COLO829 (cell line): ENCODE results near the gene FKBP1A.
A peak's percentile ranks its signal among the peaks of the same experiment; 100 is the strongest.

Experiments
- DNase-seq: peaks from one replicate; pipeline ENCODE4 v3.0.0; 2012; ENCODE audit warnings: low spot score

The FKBP1A gene

DNA sequence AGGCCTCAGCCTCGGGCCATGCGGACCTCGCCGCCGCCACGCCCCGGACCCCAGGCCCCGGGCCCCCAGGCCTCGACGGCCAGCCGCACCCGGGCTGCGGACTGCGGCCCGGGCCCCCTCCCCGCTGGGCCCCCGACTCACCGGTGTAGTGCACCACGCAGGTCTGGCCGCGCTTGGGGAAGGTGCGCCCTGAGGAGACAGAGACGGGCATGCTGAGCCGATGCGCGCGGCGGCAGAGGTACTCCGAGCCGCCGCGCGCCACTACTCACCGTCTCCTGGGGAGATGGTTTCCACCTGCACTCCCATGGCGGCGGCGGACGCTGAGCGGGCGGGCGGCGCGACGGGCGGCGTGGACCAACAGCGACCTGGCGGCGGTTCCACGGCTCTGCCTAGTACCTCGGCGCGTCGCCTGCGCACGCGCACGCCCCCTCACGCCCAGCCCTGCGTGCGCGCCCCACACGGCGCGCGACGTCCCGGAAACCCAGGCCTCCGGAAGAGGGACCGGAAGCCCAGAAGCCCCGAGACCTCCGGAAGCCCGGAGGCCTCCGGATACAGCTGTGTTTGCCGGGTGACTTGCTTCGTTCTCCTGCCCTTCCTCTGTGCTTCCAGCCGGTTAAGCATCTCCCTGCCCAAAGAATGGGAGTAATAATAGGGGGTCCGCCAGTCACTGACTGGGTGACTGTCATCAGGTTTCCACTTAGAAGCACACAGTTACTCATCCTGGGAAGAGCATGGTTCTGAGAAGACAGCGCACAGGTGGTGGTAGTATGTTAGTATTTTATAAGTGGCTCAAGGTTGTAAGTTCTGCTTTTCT lies at the start of gene FKBP1A:
FKBP1A (minus strand) TSS at position 362 of the 814 bp plus-strand sequence; CDS start at position 306, 56 bp downstream.
- peak; percentile 90 for DNase-seq

DNA sequence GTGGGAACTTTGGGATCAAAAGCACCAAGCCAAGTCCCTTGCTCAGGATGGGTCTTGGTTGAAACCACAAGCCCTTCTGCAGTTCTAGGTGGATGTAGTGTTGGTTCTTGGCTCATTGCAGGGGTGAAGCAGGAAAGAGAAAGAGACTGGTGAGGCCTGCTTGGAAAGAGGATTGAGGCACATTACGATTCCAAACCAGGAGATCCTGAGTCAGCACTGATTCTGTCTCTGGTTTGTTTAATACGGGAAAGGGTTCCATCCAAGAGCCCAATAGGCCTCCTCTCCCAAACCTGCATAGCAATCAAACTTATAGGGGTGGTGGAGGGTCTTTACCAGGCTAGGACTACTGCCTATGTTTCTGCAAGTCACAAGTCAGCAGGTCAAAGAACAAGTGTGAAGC lies 49.5 kb upstream of the FKBP1A start:
- no peak for DNase-seq

DNA sequence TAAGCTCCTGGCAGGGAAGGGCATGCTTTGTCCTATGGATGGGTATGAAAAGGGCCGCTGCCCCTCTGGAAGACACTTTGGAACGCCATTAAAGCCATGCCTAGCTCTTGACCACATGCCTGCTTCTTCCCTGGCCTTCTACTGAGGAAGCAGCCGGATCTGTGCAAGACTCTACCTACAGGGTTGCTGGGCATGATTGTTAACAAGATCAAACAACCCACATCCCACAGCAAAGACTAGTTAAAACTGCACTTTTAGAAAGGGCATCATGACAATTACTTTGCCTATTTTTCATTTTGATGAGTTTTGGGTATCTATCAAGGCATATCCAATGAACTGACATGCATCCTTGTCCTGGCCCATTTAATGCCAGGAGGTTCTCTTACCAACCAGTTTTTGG lies 48.3 kb upstream of the FKBP1A start:
- DNase-seq, result no peak

DNA sequence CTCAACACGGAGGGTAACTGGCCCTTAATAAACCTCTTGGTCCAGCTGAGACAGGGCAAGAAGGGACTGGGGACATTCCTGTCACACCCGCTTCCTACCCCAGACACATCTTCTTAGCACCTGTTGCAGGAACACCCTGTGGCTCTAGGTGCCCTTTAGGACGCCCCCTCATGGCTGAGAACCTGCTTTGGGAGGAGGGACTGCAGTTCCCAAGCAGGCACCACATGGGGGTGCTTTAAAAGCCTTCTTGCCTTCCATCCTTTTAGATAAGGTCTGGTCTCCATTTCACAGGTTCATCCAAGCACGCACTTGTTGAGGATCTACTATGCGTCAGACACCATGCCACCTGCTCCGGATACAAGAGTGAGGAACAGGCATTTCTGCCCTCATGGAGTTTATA lies 47.2 kb upstream of the FKBP1A start:
- DNase-seq, result no peak

DNA sequence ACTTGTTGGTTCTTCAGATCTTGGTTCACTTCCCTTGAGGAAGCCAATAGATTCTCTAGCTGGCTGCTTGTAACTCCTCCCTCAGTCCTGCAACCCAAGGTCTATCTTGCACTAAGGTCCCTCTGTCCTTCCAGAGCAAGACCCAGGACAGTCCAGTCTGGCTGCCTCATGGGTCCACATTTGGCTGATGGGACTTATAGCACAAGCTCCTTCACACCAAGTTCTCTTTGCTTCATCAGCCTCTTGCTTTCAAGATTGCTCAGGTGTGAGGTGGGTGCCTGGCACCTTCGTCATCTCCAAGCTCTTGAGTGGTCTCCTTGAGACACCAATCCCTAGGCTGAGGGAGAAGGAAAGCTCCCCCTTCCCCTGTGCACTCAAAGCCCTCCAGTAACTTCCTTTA lies 45.5 kb upstream of the FKBP1A start:
- no peak for DNase-seq

DNA sequence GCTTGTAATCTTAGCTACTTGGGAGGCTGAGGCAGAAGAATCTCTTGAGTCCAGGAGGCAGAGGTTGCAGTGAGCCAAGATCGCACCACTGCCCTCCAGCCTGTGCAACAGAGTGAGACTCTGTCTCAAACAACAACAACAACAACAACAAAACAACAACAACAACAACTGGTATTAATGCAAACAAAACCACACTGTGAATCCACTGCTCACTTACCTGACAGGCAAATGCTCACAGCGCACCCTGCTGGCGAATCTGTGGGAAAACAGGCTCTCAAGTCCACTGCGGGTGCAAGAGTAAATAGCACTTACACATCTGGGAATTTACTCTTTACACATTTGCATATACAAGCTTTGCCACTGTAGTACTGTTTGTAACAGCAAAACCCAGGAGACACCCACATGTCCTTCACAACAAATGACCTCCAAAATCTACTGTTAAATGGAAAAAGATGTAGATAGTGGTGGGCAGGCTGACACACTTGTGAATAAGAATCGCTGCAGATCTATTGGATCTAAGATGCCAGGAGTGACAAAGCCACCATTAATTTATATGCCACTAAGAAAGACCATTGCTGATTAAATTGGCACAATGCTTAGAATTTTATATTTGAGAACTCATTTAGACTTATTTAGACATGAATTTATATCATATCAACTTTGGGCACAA lies 44.5 kb upstream of the FKBP1A start:
- DNase-seq, result peak; percentile 85

DNA sequence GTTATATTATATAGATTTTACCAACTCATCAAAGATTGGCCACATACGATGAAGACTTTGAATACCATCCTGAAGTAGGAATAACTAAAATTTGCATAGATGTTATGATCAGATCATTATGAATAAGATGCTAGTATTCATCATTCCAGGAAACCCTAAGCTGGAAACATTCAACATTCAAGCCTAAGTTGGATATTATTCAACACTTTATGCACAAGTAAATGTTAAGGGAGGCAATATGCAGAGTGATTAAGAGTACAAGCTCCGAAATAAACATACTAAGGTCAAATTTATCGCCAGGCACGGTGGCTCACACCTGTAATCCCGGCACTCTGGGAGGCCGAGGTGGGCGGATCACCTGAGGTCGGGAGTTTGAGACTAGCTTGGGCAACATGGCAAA lies 43.4 kb upstream of the FKBP1A start:
- no peak for DNase-seq

DNA sequence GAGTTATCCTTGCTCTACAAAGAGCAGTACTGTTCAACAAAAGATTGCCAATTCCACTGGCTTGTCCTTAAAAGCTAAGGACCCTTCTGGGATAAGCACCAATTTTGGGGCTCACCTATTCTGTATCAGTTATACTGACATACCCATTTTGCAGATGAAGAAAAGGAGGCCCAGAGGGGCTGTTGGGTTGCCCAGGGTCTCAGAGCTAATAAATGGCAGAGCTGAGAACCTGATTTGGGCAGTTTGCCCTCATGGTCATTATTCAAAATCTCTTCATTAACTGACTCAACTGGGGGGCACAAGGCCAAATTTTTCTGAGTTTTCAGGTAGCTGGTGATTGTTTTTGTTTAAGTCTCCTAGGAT lies 42.5 kb upstream of the FKBP1A start:
- DNase-seq, result no peak

DNA sequence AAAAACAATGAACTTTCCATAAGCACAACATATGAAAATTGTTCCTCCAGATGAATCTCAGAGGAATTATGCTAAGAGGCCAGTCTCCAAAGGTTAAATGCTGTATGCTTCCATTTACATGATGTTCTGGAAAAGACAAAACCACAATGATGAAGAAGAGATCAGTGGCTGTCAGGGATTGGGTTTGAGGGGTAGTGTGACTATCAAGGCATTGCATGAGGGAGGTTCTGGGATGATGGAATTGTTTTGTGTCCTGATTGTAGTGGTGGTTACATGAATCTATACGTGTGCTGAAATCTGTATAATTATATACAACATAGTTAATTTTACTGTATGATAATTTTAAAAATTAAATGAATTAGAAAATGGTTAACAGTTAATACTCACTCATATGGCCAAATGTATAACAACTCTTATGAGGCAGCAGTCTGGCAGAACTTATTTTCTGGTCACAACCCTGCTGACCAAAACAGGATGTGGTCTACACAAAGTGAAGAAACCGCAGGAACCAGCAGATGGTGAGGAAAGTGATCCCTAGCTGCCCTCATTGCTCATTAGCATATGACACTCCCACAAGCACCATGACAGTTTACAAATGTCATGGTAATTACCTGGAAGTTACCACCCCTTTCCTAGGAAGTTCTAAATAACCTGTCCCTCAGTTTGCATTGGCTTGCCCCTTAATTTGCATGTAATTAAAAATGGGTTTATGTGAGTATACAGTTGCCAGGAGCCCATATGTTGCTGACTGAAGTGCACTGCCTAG lies 41.9 kb upstream of the FKBP1A start:
- DNase-seq, result peak; percentile 64

DNA sequence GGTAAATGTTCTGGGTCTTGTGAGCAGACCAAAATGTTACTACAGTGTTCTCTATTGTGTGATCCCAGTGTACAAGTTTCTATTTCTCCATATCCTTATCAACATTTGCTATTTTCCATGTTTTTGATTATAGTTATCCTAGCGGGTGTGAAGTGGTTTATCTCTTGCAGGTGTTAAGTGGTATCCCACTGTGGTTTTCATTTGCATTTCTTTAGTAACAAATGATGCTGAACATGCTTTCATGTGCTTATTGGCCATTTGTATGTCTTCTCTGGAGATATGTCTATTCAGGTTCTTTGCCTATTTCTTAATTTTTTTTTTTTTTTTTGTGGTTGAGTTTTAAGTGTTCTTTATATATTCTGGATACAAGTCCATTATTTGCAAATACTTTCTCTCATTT lies 38.3 kb upstream of the FKBP1A start:
- DNase-seq, result no peak

DNA sequence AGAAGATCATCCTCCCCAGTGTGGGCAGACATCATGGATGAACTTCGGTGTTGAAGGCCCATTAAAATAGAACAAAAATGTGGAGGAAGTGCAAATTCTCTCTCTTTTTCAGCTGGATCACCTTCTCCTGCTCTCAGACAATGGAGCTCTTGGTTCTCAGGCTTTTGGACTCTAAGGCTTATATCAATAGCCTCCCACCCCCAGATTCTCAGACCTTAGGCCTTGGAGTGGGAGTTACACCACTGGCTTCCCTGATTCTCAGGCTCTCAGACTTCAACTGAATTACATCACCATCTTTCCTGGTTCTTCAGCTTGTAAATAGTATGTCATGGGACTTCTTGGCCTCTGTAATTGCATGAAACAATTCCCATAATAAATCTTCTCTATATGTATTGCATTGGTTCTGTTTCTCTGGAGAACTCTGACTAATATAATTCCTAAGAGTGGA lies 37.2 kb upstream of the FKBP1A start:
- DNase-seq, result peak; percentile 68

DNA sequence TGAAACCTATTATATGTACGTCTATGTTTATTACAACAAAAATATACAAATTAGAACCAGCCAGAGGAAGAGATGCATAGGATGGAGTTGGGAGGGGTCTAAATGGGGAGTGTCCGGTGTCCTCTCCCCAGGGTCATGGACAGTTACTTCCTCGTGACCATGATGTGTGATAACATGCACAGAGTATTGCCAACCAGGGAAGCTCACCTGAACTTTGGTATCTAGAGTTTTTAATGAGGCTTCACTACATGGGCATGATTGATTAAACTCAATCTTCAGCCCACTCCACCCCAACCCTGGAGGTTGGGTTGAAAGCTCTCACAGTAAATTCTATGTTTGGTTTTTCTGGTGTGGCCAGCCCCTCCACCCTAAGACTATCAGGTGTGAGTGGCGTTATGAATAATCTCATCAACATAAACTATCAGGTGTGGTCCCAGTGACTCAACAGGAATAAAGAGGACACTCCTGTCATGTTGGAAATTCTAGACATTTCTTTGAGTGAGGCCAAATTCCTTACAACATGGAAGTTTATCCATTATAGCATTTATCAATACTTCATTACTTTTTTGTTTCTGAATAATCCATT lies 36.4 kb upstream of the FKBP1A start:
- no peak for DNase-seq

DNA sequence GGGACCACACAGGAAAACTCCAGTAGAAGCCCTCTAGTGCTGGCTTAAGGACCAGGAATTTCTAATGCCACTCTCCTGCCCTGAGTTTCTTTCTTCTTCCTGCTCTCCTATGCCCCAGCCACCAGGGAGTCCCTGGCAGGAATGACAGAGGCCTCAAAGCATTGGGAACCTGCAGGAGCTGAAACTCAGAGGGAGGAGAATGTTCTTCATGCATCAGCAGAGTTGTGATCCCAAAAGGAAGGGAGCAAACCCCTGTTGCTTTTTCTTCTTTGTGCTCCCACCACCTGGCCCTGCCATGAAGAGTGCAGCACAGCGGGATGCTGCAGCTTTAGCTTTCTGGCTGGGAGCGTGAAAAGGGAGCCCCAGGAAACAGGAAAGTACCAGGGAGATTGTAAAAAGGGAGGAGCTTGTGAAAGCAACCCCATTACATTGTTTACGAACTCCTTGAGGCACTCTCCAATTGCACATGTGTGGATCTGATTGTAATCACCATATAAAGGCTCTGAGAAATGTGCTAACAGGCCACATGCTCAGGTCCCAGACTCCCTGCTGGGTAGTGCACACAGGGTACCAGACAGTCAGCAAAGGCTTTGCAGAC lies 34.7 kb upstream of the FKBP1A start:
- no peak for DNase-seq

DNA sequence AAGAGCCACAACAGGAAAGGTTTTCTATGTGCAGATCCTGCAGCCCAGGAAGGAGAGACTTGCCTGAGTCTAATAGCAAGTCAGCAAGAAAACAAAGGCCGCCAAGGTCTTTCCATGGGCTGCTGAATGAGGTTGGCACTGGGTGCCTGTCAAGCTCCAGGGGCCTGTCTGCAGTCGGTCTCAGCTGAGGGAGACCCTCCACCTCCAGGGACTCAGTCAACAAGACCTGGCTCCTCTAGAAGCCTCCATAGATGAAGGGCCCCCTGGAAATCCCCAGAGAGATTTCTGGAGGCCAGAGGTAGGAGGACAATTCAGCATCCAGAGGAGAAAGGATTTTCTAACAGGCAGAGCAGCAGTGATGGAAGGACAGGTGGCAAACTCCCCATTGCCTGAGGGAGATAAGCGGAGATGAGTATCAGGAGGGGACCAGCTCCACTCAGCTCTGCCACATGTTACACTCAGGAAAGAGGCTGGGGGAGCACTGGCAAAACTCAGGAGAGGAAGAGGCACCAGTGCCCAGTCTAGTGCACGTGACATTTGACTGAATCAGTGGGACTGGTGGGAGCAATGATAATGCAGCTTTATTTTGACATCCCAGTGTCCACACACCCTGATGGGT lies 33.5 kb upstream of the FKBP1A start:
- DNase-seq, result no peak

DNA sequence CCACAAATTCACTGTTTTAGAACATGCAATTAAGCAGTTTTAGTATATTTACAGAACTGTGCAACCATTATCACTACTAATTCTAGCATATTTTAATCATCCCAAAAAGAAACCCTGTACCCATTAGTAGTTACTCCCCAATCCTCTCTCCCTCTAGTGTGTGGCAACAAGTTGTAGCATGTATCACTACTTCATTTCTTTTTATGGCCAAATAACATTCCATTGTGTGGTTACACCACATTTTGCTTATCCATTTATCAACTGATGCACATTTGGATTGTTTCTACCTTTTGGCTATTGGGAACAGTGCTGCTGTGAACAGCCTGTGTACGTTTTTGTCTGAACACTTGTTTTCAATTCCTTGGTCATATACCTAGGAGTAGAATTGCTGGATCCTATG lies 31.5 kb upstream of the FKBP1A start:
- DNase-seq, result no peak

DNA sequence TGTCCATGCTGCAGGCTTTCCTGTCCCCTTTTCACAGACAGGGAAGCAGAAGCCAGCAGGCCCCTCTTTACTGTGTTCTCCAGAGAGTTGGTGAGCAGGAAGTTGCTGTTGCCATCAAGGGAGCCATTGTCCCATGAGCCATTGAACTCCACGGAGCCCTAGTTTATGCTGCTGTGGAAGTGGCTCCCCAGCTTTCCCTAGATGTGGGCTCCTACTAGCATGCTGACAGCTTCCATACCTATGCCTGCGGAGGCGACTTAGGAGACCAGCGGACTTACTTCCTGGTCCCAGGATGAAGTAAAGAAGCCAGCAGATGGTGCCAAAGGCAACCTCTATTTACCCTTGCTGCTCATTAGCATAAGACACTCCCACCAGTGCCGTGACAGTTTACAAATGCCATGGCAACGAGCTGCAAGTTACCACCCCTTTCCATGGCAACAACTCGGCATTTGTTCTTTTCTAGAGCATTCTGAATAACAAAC lies 30.8 kb upstream of the FKBP1A start:
- peak; percentile 39 for DNase-seq

DNA sequence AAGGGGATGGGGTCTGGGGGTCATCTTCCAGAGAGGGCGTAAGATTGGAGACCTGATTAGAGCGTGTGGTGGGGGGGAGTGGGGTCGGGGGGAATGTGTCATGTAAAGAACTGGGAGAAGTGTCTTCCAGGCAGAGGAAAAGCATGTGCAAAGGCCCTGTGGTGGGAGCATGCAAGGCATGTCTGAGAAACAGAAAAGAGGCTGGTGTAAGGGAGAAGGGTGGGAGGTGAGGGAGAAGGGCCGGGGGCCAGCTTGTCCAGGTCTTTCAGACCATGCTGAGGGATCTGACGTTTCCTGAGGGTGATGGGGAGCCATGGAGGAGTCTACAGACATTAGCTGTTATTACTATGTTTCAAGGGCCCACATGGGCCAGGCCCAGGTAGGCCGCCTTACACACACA lies 30.4 kb upstream of the FKBP1A start:
- DNase-seq, result no peak

DNA sequence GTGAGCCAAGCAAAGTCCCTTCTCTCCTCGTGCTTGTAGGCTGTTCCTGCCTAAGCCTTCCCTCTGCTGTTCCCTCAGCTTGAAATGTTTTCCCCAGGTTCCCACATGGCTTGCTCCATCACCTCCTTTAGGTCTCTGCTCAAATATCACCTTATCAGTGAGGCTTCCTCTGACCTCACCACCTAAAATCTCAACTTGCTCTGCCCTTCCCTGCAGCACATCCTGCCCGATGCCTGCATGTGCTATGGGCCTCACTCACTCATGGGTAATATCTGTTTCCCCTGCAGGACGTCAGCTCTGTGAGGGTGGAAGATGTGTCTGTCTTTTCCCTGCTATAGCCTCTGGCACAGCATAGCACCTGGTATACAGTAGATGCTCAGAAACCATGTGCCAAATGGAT lies 29.9 kb upstream of the FKBP1A start:
- no peak for DNase-seq

DNA sequence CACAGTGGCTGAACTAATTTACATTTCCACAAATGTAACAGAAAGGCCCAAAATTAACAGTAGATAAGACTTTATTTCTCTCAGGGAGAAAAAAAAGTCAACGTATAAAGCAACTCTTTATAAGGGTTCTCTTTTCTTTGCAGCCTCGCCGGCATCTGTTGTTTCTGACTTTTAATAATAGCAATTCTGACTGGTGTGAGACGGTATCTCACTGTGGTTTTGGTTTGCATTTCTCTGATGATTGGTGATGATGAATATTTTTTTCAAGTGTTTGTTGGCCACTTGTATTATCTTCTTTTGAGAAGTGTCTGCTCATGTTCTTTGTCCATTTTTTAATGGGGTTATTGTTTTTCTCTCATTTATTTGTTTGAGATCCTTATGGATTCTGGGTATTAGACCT lies 27.2 kb upstream of the FKBP1A start:
- DNase-seq, result no peak

DNA sequence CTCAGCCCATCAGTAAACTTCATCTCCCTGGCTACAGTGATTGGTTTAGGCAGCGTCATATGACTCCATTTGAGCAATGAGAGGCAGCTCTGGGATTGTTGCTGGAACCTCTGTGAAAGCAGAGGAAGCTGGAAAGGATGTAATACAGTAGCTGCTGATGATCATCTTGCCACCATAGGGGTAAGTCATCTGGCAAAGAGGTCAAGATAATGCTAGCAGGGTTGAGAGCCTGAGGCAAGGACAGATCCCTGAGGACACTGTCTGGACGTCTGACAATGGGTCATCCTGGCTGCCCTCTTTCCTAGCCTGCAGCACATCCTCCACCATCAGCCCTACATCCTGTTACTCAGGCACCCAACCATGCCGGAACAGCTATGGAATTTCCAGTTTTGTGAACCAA lies 25.5 kb upstream of the FKBP1A start:
- no peak for DNase-seq

DNA sequence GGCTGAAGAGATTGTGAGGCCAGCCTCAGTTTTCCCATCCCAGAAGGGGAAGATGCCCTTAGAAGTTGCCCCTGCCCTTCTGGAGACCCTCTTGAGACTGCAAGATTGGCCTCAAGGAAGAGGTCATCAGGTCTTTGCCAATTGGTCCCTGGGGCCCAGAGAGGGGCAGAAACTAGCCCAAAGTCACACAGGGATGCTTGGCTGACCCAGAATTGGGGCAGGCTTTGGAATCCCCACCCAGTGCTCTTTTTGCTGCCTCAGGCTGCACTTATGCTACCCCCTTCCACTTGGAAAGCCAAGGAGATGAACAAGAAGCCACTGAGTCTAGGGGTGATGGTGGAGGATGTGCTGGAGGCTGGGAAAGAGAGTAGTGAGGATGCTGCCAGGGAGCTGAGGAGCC lies 24.9 kb upstream of the FKBP1A start:
- DNase-seq, result no peak

DNA sequence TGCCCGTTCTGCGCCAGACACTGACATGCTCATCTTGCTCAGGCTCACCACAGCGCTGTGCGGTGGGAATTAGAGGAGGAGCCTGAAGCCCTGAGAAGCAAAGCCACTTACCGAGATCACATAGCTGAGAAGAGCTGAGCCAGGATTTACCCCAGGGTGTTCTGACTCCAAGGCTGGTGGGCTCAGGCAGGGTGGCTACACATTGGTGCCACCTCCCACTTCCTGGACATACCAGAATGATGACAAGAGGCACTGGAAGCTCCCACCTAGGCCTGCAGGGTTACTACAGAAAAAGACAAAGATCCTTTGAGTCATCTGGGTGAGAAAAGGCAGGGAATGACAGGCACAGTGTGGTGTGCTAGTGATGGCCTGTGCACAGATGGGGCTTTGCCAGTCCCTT lies 24.4 kb upstream of the FKBP1A start:
- no peak for DNase-seq
